HT-29 (cell line): Measurements from ENCODE around the gene FNDC3B. TPM values are rescaled to one million over a fixed set of nuclear protein-coding genes. Genes with fewer than 3 reads are reported as not detected.

Experiments used
- DNase-seq: peaks from one replicate; pipeline ENCODE4 v3.0.0-alpha.2; 2015; ENCODE audit warnings: low spot score
- total RNA-seq: library from RNA; depleted of rRNA; stranded (reverse); fragments of >200 nt; shearing (Covaris generic); gene quantifications from 2 replicates; pipeline ENCODE4 v1.2.3, GENCODE V29; 2014

The FNDC3B gene
- total RNA-seq, 1 experiment from 2014 or later = 47.9 TPM

DNA sequence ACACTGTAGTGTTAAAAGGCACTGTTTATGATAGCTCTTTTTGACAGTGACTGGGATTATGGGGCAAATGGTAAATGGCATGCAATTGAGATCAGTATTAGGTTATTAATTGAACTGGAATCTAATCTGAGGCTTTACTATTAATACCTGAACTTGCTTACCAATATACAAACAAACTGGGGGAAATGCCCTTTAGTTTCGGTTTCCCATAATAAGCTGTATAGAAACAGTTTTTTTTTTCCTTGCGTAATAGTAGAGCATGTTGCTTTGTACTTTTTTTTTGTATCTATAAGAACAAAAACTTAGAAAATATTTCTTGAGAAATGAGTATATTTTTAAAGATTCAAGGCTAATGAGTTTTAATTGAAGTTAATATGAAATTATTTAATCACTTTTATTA is 95.0 kb downstream of the FNDC3B start:
- DNase-seq = no peak

DNA sequence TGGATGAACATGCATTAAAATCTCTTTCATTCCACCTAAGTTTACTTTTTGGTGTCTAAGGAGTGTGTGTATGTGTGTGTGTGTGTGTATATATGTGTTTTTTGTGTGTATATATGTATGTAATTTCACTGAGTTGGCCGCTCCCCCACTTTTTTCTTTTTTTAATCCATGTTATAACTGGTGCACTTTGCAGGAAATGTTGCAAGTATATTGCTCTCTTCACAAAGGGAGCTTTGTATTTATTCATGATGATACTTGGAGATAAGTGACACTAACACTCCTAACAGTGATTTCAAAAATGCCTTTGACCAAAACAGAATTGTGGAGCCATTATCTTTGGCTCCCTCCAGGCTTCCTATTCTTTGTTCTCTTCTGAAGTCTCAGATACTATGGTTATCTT is 95.8 kb downstream of the FNDC3B start:
- peak; percentile 52 for DNase-seq

DNA sequence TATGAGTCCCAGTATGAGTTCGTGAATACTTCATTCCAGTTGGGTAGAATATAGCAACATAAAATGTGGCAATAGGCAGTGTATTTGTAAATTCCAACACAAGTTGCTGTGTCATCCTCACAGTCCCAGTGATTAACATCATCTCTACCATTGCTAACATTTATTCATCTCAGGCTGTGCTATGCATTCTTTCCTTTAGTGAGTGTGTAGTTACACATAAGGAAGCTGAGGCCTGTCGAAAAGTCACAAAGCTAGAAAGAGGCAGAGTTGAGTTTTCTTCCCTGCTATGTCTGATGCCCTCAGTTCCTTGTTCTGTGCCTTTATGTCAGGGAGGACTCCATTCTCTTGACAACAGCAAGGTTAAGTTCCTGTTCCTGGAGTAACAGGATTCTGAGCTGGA is 96.4 kb downstream of the FNDC3B start:
- DNase-seq = peak; percentile 13

DNA sequence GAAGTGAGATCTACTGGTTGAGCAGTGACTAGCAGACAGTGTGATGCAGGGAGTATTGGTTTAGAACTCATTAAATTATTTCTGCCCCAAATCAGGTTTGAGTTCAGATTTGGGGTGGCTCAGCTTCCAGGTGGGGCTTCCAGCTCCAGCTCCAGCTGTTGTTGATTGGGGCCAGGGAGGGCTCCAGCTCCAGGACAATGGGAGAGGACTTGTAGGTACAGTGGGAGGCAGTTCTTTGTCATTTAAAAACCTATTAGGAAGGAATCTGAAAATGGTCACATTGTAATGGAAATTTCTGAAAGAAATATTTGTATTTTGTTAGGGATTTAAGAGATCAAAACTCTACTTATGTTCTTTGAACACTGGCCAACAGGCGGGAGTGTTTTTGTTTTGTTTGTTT is 97.0 kb downstream of the FNDC3B start:
- no peak for DNase-seq

DNA sequence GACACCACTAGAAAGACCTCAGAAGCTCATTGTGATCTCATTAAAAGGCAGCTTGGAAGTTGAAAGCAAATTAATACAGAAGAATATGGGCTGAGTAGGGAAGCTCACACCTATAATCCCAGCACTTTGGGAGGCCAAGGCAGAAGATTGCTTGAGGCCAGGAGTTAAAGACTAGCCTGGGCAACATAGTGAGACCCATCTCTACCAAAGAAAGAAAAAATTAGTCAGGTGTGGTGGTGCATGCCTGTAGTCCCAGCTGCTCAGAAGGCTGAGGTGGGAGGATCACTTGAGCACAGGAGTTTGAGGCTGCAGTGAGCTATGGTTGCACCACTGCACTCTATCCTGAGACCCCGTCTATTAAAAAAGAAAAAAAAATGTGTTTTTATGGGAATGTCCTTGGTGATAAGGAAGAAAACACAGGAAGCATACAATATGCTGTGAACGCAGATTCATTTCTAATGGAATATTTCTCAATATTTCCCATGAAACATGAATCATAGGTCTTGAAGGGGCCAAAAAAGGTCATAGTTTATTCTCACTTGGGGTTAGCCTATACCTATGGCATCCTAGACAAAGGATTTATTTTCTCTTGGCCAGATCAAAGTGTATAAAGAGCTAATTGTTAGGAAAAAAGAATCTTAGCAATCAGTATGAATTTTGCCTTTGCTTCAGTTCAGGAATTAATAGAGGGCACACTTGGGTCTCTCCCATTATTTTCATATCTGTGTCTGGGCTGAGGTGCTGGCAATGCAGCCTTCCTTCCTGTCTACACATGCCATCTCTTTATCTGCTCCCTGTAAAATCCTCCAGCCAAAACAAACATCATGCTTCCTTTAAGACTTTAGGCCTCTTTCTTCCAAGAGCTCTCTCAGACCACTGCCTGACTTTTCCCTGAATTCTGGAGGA is 98.2 kb downstream of the FNDC3B start:
- peak; percentile 77 for DNase-seq

DNA sequence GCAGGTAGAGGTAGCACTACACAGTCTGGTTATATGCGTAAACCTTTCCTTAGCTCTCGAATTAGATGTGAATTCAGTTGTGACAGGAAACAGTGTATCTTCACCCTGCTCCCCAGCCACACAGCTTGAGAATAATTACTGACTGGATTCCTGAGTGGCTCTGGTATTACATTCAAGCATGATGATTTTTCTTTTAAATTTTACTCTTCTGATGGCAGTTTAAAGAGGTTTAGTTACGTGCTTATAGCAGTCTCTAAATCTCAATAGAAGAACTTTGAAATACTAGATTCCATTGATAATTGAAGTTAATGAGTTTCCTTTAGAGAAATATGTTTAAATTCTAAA is 98.8 kb downstream of the FNDC3B start:
- no peak for DNase-seq

DNA sequence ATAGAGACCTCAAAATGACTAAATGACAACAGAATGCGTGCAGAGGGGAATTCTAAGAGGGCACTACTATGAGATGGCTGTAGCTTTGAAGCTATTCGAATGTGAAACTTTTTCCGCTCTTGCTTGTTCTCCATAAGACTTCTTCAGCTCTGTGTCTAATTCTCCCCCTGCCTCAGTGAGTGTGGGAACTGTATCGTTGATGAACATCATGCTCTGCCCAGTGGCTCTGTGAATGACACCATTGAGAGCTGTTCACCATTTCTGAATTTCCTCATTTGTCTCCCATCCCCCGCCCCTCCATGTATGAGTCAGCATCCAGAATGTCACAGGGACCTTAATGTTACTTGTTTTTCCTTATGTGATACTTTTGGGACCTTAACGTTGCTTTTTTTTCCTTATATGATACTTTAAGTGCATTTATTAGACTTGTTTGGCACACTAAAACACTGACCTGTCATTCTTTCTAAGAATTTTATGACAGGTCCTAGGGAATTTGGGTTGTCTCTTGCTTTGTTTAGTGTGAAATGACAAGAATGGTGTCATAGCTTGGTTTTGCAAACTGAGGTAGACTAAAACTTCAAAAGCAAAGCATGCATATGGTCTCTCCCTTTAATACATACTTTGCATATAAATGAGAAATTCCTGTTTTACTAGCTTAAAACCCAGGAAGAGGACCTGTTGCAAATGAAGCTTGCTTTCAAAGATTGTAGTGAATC is 99.6 kb downstream of the FNDC3B start:
- peak; percentile 79 for DNase-seq

DNA sequence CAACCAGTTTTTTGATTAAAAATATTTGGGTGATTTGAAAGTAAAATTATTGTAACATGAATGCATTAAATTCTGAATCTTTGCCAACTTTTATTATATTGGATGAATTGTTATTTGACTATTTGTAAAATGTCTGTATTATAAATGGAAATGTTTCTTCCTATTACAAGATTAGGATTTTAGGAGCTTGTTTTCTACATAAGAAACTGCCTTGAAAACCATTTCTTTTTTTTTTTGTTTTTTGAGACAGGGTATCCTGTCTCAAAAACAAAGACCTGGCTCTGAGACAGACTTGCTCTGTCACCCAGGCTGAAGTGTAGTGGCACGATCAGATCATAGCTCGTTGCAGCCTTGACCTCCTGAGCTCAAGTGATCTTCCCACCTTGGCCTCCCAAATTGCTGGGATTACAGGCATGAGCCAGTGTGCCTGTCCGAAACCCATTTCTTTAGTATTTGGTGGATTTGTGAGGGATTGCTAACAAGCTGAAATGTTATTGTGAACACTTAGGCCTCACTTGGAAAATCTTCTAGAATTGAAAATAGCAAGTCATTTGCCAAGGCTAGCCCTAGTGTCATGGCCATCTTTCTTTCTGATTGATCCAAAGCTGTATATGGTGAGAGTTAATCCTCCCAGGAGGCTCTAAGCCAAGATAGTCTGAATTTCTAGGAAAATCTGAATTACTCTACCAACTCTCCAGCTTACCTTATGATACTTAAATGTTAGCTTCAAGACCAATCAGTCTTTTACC is 100.3 kb downstream of the FNDC3B start:
- DNase-seq = no peak

DNA sequence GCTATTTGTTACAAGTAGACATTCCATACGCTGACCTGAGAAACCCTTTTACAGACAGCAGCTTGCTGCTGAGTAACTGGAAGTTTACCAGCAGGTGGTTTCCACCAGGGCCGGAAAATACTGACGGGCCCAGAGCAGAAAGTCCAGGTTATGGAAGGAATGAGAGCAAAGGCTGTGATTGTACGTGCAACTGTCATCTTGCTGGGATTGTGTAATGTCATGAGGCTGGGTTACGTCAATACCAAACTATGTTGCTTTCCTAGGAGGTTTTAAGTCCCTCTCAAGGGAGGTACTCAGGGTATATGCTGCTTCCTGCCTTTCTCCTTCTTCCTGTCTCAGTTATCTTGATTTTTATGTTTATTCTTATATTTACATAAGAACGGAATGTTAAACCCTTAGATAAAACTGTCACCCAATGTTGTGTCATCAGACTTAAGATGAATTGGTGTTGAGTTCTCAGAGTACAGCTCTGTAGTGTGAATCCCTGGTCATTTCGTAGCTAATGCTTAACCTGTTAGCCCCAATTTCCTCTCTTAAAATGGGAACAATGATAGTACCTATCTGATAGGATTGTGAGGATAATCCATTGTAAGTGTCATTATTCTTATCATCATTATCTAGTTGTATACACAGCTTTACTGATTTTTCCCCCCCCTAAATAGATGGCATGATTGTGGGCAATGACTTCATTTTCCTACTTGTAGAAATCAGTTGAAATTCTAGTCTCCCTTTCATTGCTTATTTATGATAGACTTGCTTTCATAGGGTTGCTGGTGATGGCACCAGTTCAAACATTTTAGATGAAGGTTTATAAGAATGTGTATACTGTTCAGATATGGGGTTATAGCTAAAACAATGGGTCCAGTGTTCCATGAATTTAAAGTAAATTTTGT is 101.4 kb downstream of the FNDC3B start:
- peak; percentile 93 for DNase-seq

DNA sequence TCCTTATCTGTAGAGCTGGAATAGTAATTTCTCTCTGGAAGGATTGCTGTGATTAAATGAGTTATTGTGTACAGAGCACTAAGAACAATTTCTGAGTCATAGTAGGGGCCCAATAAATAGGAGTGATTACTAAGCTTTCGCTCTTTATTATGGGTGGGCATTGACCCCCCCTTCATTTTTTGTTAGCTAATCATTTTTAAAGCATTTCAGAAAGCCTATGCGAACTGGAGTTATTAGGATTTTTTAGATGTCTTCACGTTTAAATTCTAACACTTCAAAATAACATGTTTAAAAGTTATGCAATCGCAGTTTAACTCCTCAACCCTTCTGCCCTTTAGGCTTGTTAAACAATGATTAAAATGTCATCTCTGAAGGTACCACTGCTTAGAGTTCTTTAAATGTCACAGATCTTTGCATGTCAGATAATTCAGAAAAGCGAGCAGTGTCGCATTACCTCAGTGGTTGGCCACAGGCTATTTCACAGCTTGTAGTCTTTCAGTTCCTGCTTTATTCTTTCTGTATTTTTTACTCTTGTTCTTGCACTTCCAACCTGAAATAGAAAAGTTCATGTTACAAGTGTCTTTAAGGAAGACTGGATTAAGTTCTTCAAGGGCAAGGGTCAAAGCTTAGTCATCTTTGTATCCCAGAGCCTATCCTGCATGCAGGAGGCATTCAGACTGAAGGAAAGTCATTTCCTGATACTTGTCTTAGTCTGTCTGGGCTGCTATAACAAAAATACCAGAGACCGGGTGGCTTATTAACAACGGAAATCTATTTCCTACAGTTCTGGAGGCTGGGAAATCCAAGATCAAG is 102.9 kb downstream of the FNDC3B start:
- DNase-seq = peak; percentile 57

DNA sequence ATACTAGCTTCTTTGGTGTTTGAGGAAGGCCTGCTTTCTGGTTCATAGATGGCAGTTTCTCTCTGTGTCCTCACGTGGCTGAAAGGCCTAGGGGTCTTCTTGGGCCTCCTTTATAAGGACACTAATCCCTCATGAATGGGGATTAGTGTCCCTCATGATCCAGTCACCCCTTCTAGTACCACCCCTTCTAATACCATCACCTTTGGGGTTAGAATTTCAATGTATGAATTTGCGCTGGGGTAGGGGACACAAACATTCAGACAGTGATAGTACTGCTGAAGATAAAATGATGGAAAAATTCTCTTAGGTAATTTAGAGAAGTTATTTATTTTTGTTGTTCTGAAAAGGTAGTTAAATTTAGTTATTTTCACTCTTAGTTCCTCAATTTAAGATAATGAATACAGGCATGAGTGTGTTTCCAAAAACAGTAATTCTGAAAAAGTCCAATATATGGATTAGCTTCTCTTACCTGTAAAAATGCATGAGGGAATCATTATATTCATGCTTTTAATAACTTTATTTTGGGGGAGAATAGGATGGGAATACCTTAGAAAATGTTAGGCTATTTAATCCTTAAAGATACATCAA is 103.6 kb downstream of the FNDC3B start:
- no peak for DNase-seq

DNA sequence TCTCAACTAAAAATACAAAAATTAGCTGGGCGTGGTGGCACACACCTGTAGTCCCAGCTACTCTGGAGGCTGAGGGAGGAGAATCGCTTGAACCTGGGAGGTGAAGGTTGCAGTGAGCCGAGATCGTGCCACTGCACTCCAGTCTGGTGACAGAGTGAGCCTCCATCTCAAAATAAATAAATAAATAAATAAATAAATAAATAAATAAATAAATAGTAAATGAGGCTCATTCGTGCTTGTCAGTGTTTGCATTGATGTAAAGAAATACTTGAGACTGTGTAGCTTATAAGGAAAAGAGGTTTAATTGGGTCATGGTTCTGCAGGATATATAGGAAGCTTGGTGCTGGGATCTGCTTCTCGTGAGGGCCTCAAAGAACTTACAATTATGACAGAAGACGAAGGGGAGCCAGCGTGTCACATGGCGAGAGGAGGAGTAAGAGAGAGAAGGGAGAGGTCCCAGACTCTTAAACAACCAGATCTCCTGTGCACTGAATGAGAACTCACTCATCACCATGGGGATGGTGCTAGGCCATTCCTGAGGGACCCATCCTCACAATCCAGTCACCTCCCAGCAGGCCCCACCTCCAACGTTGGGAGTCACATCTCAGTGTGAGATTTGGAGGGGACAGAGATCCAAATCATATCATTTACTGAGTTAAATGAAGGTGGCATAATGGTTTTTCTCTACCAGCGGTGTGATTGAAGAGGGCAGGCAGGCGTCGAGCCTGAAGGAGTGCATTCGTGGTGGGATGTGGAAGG is 104.5 kb downstream of the FNDC3B start:
- no peak for DNase-seq

DNA sequence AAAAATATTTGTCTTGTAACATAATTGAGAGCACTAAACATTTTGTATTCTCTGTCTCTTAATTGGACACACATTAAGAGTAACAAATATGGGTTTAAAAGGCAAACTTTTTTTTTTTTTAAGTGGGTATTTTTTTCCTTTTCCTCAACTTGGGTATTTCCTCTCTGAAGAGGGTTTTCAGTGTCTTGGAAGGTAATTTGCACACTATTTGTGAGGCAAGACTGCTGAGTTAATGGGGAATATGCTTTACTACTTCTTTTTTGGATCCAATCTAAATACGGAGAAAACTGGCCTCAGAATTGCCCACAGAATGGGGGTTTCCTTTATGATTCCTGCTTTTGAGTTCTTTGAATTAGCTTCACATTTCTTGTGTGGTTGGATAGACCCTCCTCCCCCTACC is 105.2 kb downstream of the FNDC3B start:
- DNase-seq = no peak

DNA sequence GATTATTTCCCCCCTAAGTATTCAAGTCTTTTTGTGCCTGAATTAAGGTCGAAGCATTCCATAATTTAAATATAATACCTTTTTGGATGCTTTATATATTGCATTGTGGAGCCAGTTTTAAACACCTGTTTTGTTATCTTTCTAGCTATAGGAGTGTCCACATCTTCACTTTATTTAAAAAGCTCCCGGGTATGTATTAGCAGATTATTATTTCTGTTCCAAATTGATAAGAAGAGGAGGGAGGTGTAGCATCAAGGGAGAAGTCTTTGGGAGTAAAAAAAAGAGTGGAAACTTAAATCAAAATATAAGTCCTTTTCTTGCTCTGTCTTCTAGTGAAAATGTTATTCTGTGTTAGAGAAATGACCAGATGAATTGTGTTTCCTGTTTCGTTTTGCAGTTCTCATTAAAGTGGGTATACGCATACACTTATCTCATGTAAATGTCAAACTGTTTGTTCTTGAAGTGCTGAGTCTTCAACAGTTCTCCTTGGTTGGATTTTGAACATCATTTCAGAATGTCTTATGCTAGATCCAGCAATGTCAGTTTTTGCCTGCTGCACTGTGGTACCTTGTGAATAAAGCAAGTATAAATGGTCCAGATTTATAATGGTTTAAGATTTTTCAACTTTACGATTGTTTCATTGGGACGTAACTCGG is 105.8 kb downstream of the FNDC3B start:
- no peak for DNase-seq

DNA sequence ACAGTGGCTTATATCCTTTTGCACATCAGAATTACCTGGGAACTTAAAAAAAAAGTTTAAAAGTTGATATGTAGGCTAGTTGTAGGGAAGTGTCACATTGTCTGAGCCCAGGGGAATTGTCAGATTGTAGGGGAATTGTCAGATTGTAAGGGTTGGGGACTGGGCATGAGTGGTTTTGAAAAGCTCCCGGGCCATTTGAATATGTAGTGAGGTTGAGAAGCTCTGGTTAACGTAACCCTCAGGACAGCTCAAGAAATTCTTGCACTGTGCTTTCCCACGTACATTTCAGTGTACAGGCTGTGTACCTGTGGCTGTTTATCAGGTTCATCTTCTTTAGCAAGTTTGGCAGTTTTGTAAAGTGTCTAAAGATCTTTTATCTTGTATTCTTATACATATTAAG is 107.0 kb downstream of the FNDC3B start:
- no peak for DNase-seq

DNA sequence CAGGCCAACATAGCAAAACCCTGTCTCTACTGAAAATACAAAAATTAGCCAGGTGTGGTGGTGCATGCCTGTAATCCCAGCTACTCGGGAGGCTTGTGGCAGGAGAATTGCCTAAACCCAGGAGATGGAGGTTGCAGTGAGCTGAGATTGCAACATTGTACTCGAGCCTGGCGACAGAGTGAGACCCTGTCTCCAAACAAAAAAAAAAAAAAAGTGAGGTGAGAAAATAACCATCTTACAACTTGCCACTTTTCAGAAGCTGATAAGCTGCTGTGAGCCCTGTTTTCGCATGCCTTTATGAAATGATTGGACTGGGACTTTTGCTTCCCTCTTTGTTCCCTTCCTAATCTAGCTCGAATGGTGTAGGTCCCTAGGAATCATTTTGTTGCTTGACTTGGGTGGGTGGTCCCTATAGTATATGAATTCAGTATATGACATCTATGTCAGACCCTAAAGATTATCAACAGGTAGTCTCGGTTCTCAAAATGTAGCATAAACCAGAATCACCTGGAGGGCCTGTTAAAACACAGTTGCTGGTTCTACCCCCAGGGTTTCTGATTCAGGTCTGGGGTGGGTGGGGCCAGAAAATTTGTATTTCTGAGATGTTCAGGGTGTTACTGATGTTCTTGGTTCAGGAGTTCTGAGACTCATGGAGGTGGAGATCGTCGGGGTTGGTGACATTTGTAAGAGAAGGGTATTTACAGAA is 107.9 kb downstream of the FNDC3B start:
- no peak for DNase-seq

DNA sequence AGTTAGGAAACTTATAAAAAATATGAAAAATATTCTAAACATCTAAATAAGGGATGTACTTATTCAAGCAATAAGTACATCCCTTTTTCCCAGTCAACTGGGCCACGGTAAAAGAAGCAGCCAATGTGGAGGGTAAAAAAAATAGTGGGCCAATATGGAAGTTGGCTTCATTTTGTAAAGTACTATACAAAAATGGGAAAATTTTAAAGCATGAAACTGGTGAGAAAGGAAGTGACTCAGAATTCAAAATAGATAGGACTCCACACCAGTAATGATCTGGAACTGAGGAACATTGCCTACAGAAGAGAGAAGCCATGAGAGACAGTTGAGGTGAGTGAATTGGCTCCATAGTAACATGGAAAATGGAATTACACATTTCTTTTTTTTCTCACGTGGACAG is 108.9 kb downstream of the FNDC3B start:
- no peak for DNase-seq
